Measurements from ENCODE around the gene LBP.

LBP gene

GRCh38 chr20:38324159-38324558 is 22.1 kb upstream of the LBP start:
- Histone ChIP-seq H3K27me3 (replicated peaks) (no peaks in the 10 kb centered on the region), H3K36me3 (replicated peaks) (no peaks in the 10 kb centered on the region), H3K4me3 (ENCODE audit: low read depth, low read length) (no peak overlapping the region), H3K27ac (no peak overlapping the region)
- no peak for DNase-seq
- in situ Hi-C loops (cut with HindIII; ENCODE audit: low pct_ligation_motif_present, low sequenced_read_pairs) = no loop called here
- no peak for TF ChIP-seq CTCF (IDR thresholded peaks at IDR 0.05; ENCODE audit: low read depth, low read length, missing control alignments)

- H3K27ac ChIP-seq = no peak overlapping the region
- no peaks in the 10 kb centered on the region for H3K27me3 ChIP-seq (replicated peaks)
- no peaks in the 10 kb centered on the region for H3K36me3 ChIP-seq (replicated peaks)
- TF ChIP-seq CTCF (IDR thresholded peaks at IDR 0.05; ENCODE audit: low read depth, low read length, missing control alignments) = no peak
- in situ Hi-C loops (cut with HindIII; ENCODE audit: low pct_ligation_motif_present, low sequenced_read_pairs) = no loop called here
- no peak for DNase-seq
- no peak overlapping the region for H3K4me3 ChIP-seq (ENCODE audit: low read depth, low read length)
Observed at GRCh38 chr20:38325167-38325566, 21.1 kb upstream of the LBP start.

- Histone ChIP-seq H3K4me3 (ENCODE audit: low read depth, low read length) (no peak overlapping the region), H3K36me3 (replicated peaks) (no peaks in the 10 kb centered on the region), H3K27ac (no peak overlapping the region), H3K27me3 (replicated peaks) (no peaks in the 10 kb centered on the region)
- in situ Hi-C loops (cut with HindIII; ENCODE audit: low pct_ligation_motif_present, low sequenced_read_pairs) = no loop called here
- no peak for DNase-seq
- TF ChIP-seq CTCF (IDR thresholded peaks at IDR 0.05; ENCODE audit: low read depth, low read length, missing control alignments) = no peak
Observed at GRCh38 chr20:38325905-38326304, 20.4 kb upstream of the LBP start.

- no peak overlapping the region for H3K4me3 ChIP-seq (ENCODE audit: low read depth, low read length)
- H3K36me3 ChIP-seq (replicated peaks) = no peaks in the 10 kb centered on the region
- H3K27ac ChIP-seq = no peak overlapping the region
- no peak for DNase-seq
- peaks cover under 1% of the 10 kb centered on the region for H3K27me3 ChIP-seq (replicated peaks)
- in situ Hi-C loops (cut with HindIII; ENCODE audit: low pct_ligation_motif_present, low sequenced_read_pairs) = no loop called here
- no peak for TF ChIP-seq CTCF (IDR thresholded peaks at IDR 0.05; ENCODE audit: low read depth, low read length, missing control alignments)
Observed at GRCh38 chr20:38326309-38326708, 20.0 kb upstream of the LBP start.

- Histone ChIP-seq H3K4me3 (ENCODE audit: low read depth, low read length) (no peak overlapping the region), H3K36me3 (replicated peaks) (no peaks in the 10 kb centered on the region), H3K27ac (no peak overlapping the region), H3K27me3 (replicated peaks) (peaks cover 11% of the 10 kb centered on the region)
- no peak for DNase-seq
- no peak for TF ChIP-seq CTCF (IDR thresholded peaks at IDR 0.05; ENCODE audit: low read depth, low read length, missing control alignments)
- in situ Hi-C loops (cut with HindIII; ENCODE audit: low pct_ligation_motif_present, low sequenced_read_pairs) = no loop called here
Observed at GRCh38 chr20:38330638-38331037, 15.6 kb upstream of the LBP start.

- DNase-seq = no peak
- H3K27me3 ChIP-seq (replicated peaks) = peaks cover 11% of the 10 kb centered on the region
- H3K27ac ChIP-seq = no peak overlapping the region
- H3K4me3 ChIP-seq (ENCODE audit: low read depth, low read length) = no peak overlapping the region
- no peaks in the 10 kb centered on the region for H3K36me3 ChIP-seq (replicated peaks)
- in situ Hi-C loops (cut with HindIII; ENCODE audit: low pct_ligation_motif_present, low sequenced_read_pairs) = no loop called here
- no peak for TF ChIP-seq CTCF (IDR thresholded peaks at IDR 0.05; ENCODE audit: low read depth, low read length, missing control alignments)
Observed at GRCh38 chr20:38331245-38331644, 15.0 kb upstream of the LBP start.
